Neural cell (in vitro differentiated cells): ENCODE data around the gene PPM1H. TPM values are rescaled to one million over a fixed set of nuclear protein-coding genes. Genes with fewer than 3 reads are reported as not detected.

Experiments used
- H2AFZ ChIP-seq: fragments of 200-600, 300-800 bp; sonication (generic), shearing (Covaris generic); 2 replicates; pipeline ENCODE4 v1.6.0; 2014; ENCODE audit warnings: low read depth, mild to moderate bottlenecking, antibody characterized with exemption, low read length, moderate library complexity
- H3F3A ChIP-seq: fragments of 200-600 bp; shearing (Covaris generic); 2 replicates; pipeline ENCODE4 v1.6.1; 2016; ENCODE audit warnings: mild to moderate bottlenecking, moderate library complexity, mixed read lengths, antibody characterized with exemption, low read length; ENCODE audit not compliant: insufficient read depth, poor library complexity, severe bottlenecking
- H3K27ac ChIP-seq: fragments of 200-600, 300-800 bp; sonication (generic), shearing (Covaris generic); 2 replicates; pipeline ENCODE4 v1.5.1; 2014; ENCODE audit warnings: mild to moderate bottlenecking, low read length, moderate library complexity
- H3K27me3 ChIP-seq: fragments of 300-800, 200-600 bp; sonication (generic), shearing (Covaris generic); 2 replicates; pipeline ENCODE4 v1.6.0; 2014; ENCODE audit warnings: mild to moderate bottlenecking, low read depth, low read length, moderate library complexity; ENCODE audit not compliant: insufficient read depth
- H3K36me3 ChIP-seq: fragments of 300-800, 200-600 bp; sonication (generic), shearing (Covaris generic); 2 replicates; pipeline ENCODE4 v1.5.1; 2014; ENCODE audit warnings: mild to moderate bottlenecking, antibody characterized with exemption, low read length, moderate library complexity; ENCODE audit not compliant: insufficient read depth
- H3K4me2 ChIP-seq: fragments of 300-800, 200-600 bp; sonication (generic), shearing (Covaris generic); 2 replicates; pipeline ENCODE4 v1.6.0; 2014; ENCODE audit warnings: mild to moderate bottlenecking, low read length
- H3K4me3 ChIP-seq: fragments of 300-800, 200-600 bp; sonication (generic), shearing (Covaris generic); 2 replicates; pipeline ENCODE4 v1.5.1; 2014; ENCODE audit warnings: mild to moderate bottlenecking, low read length, moderate library complexity
- H3K79me2 ChIP-seq: fragments of 200-600 bp; shearing (Covaris generic); replicated peaks from 2 replicates; pipeline ENCODE4 v1.6.0; 2014; ENCODE audit warnings: mild to moderate bottlenecking, low read length, moderate library complexity; ENCODE audit not compliant: insufficient read depth
- H3K9ac ChIP-seq: fragments of 300-800, 200-600 bp; sonication (generic), shearing (Covaris generic); 2 replicates; pipeline ENCODE4 v1.6.1; 2016; ENCODE audit warnings: mild to moderate bottlenecking, low read length, mixed read lengths
- H3K9me2 ChIP-seq: fragments of 200-600 bp; shearing (Covaris generic); 2 replicates; pipeline ENCODE4 v1.6.1; 2016; ENCODE audit warnings: mild to moderate bottlenecking, low read length, mixed read lengths; ENCODE audit not compliant: insufficient read depth
- H3K9me3 ChIP-seq: fragments of 200-600, 300-800 bp; sonication (generic), shearing (Covaris generic); 2 replicates; pipeline ENCODE4 v1.6.1; 2016; ENCODE audit warnings: mild to moderate bottlenecking, mixed run types, low read length, moderate library complexity, mixed read lengths
- H4K20me1 ChIP-seq: fragments of 200-600 bp; shearing (Covaris generic); 2 replicates; pipeline ENCODE4 v1.6.1; 2016; ENCODE audit warnings: mild to moderate bottlenecking, mixed run types; ENCODE audit not compliant: insufficient read depth
- CTCF ChIP-seq: fragments of 450-650 bp; IDR thresholded peaks from 2 replicates; pipeline ENCODE4 v1.5.1; 2014; ENCODE audit warnings: antibody characterized with exemption, mild to moderate bottlenecking, moderate library complexity; ENCODE audit not compliant: poor library complexity, severe bottlenecking
- EP300 ChIP-seq: fragments of 450-650 bp; conservative IDR thresholded peaks from 2 replicates; pipeline ENCODE4 v1.6.1; 2014; ENCODE audit warnings: antibody characterized with exemption, mild to moderate bottlenecking, moderate library complexity; ENCODE audit not compliant: poor library complexity, severe bottlenecking
- EZH2 ChIP-seq: fragments of 200-600, 300-800 bp; shearing (Covaris generic), sonication (generic); IDR thresholded peaks from 2 replicates; pipeline ENCODE4 v1.6.1; 2014; ENCODE audit warnings: antibody characterized with exemption, low read length, borderline replicate concordance, mild to moderate bottlenecking; ENCODE audit not compliant: insufficient read depth, poor library complexity, severe bottlenecking
- MXI1 ChIP-seq: fragments of 450-650 bp; conservative IDR thresholded peaks from 2 replicates; pipeline ENCODE4 v1.6.1; 2014; ENCODE audit warnings: antibody characterized with exemption, mild to moderate bottlenecking; ENCODE audit not compliant: poor library complexity, severe bottlenecking
- POLR2AphosphoS5 ChIP-seq: IDR thresholded peaks from 2 replicates; pipeline ENCODE4 v1.6.1; 2012
- RAD21 ChIP-seq: fragments of 450-650 bp; conservative IDR thresholded peaks from 2 replicates; pipeline ENCODE4 v1.6.1; 2014; ENCODE audit warnings: antibody characterized with exemption, mild to moderate bottlenecking, moderate library complexity
- REST ChIP-seq: IDR thresholded peaks from 2 replicates; pipeline ENCODE4 v1.6.1; 2012; ENCODE audit warnings: borderline replicate concordance
- SMC3 ChIP-seq: fragments of 450-650 bp; conservative IDR thresholded peaks from 2 replicates; pipeline ENCODE4 v1.6.1; 2014; ENCODE audit warnings: antibody characterized with exemption, mild to moderate bottlenecking, moderate library complexity; ENCODE audit not compliant: poor library complexity
- TAF1 ChIP-seq: IDR thresholded peaks from 2 replicates; pipeline ENCODE4 v1.6.1; 2012; ENCODE audit warnings: low read depth
- polyA plus RNA-seq: library from polyadenylated mRNA; depleted of rRNA; stranded (reverse); fragments of >200 nt; gene quantifications from 2 replicates; pipeline ENCODE4 v1.2.3, GENCODE V29; 2014

PPM1H gene
- polyA plus RNA-seq, 1 donor from 2014 or later: 3.9 TPM

GRCh38 chr12:62772416-62772955 lies 162.5 kb downstream of the PPM1H start:
- Histone ChIP-seq H3F3A (no peaks in the 10 kb centered on the region), H3K9me2 (no peaks in the 10 kb centered on the region), H4K20me1 (no peaks in the 10 kb centered on the region), H3K27ac (no peak overlapping the region), H3K36me3 (no peaks in the 10 kb centered on the region), H3K27me3 (no peaks in the 10 kb centered on the region), H2AFZ (no peak overlapping the region), H3K9me3 (no peaks in the 10 kb centered on the region), H3K4me3 (no peak overlapping the region), H3K9ac (no peak overlapping the region), H3K79me2 (no peaks in the 10 kb centered on the region), H3K4me2 (no peak overlapping the region)
- no peak for TF ChIP-seq EZH2
- no peak for TF ChIP-seq MXI1
- TF ChIP-seq REST: no peak
- TF ChIP-seq TAF1: no peak
- TF ChIP-seq EP300: no peak
- TF ChIP-seq RAD21: no peak
- TF ChIP-seq POLR2AphosphoS5: no peak
- no peak for TF ChIP-seq CTCF
- TF ChIP-seq SMC3: no peak

GRCh38 chr12:62771828-62772227 lies 163.1 kb downstream of the PPM1H start:
- no peaks in the 10 kb centered on the region for H3F3A ChIP-seq
- no peak overlapping the region for H3K4me2 ChIP-seq
- TF ChIP-seq SMC3 (no peak), POLR2AphosphoS5 (no peak), TAF1 (no peak), EP300 (no peak), MXI1 (no peak), EZH2 (no peak), CTCF (no peak), RAD21 (no peak), REST (no peak)
- H3K27ac ChIP-seq: no peak overlapping the region
- no peaks in the 10 kb centered on the region for H4K20me1 ChIP-seq
- no peaks in the 10 kb centered on the region for H3K36me3 ChIP-seq
- no peaks in the 10 kb centered on the region for H3K9me2 ChIP-seq
- no peak overlapping the region for H3K9ac ChIP-seq
- H3K9me3 ChIP-seq: no peaks in the 10 kb centered on the region
- no peak overlapping the region for H2AFZ ChIP-seq
- H3K4me3 ChIP-seq: no peak overlapping the region
- H3K79me2 ChIP-seq: no peaks in the 10 kb centered on the region
- no peaks in the 10 kb centered on the region for H3K27me3 ChIP-seq
